K562 (cell line): ENCODE data around the gene RNF32. TPM values are rescaled to one million over a fixed set of nuclear protein-coding genes. Genes with fewer than 3 reads are reported as not detected.

Experiments used
- CEBPB ChIP-seq: fragments of 450-650 bp; IDR thresholded peaks from 2 replicates; pipeline ENCODE4 v1.6.1; 2016; ENCODE audit warnings: missing genetic modification characterization, missing compliant biosample characterization
- COPS2 ChIP-seq: fragments of 450-650 bp; conservative IDR thresholded peaks from 2 replicates; pipeline ENCODE4 v1.6.1; 2016; ENCODE audit warnings: mild to moderate bottlenecking, moderate library complexity
- CSDE1 ChIP-seq, 2 experiments: fragments of 450-650 bp; IDR thresholded peaks; 2 replicates each; pipeline ENCODE4 v1.6.1; 2016; ENCODE audit warnings: mild to moderate bottlenecking in 1 of 2
- EGR1 ChIP-seq: fragments of 450-650 bp; conservative IDR thresholded peaks from 2 replicates; pipeline ENCODE4 v1.6.1; 2017; ENCODE audit warnings: mild to moderate bottlenecking
- ELK1 ChIP-seq: sonication (generic); formaldehyde crosslinking; IDR thresholded peaks from 2 replicates; pipeline ENCODE4 v1.8.1; 2022; ENCODE audit warnings: missing genetic modification reagents
- HDGF ChIP-seq: fragments of 450-650 bp; IDR thresholded peaks from 2 replicates; pipeline ENCODE4 v1.6.1; 2016
- ILF3 ChIP-seq: fragments of 450-650 bp; IDR thresholded peaks from 2 replicates; pipeline ENCODE4 v1.6.1; 2018; ENCODE audit warnings: antibody characterized with exemption, mild to moderate bottlenecking, moderate library complexity, borderline replicate concordance
- MAFG ChIP-seq: fragments of 450-650 bp; conservative IDR thresholded peaks from 2 replicates; pipeline ENCODE4 v1.6.1; 2016; ENCODE audit warnings: missing genetic modification characterization, missing compliant biosample characterization
- NR1H2 ChIP-seq: sonication (generic); formaldehyde crosslinking; IDR thresholded peaks from 2 replicates; pipeline ENCODE4 v1.4.0; 2020; ENCODE audit warnings: mild to moderate bottlenecking, missing genetic modification reagents
- NUFIP1 ChIP-seq: fragments of 450-650 bp; IDR thresholded peaks from 2 replicates; pipeline ENCODE4 v1.6.1; 2018; ENCODE audit not compliant: partially characterized antibody
- OTX1 ChIP-seq: fragments of 450-650 bp; formaldehyde crosslinking; IDR thresholded peaks from 2 replicates; pipeline ENCODE4 v1.4.0; 2022; ENCODE audit warnings: mild to moderate bottlenecking
- RNF2 ChIP-seq: sonication (generic); IDR thresholded peaks from 2 replicates; pipeline ENCODE4 v1.6.1; 2016
- SIN3B ChIP-seq: fragments of 450-650 bp; IDR thresholded peaks from 2 replicates; pipeline ENCODE4 v1.6.1; 2017; ENCODE audit warnings: low read depth, mild to moderate bottlenecking, moderate library complexity
- SNIP1 ChIP-seq: fragments of 450-650 bp; IDR thresholded peaks from 2 replicates; pipeline ENCODE4 v1.7.1; 2017; ENCODE audit warnings: low read depth, mild to moderate bottlenecking
- SRF ChIP-seq, 2 experiments: fragments of 250-450, 450-650 bp in 1 of 2; sonication (Bioruptor Pico) in 1 of 2; sonication (generic) in 1 of 2; formaldehyde crosslinking; IDR thresholded peaks; 2 replicates each; pipeline versions ENCODE4 v1.5.0 to v1.5.1; 2020 to 2022; ENCODE audit warnings: mild to moderate bottlenecking in 1 of 2, missing genetic modification reagents in 1 of 2
- SUPT5H ChIP-seq: fragments of 450-650 bp; IDR thresholded peaks from 2 replicates; pipeline ENCODE4 v1.6.1; 2016
- TCF7 ChIP-seq: sonication (generic); IDR thresholded peaks from 2 replicates; pipeline ENCODE4 v1.6.1; 2016; ENCODE audit warnings: antibody characterized with exemption, borderline replicate concordance
- ZC3H4 ChIP-seq: sonication (generic); formaldehyde crosslinking; IDR thresholded peaks from 2 replicates; pipeline ENCODE4 v1.9.0; 2021; ENCODE audit warnings: missing genetic modification reagents, borderline replicate concordance
- ZNF134 ChIP-seq: fragments of 250-450 bp; sonication (Bioruptor Pico); conservative IDR thresholded peaks from 2 replicates; pipeline ENCODE4 v1.4.0; 2020
- ZNF212 ChIP-seq: fragments of 450-650 bp; formaldehyde crosslinking; IDR thresholded peaks from 2 replicates; pipeline ENCODE4 v1.4.0; 2020; ENCODE audit warnings: mild to moderate bottlenecking
- ZNF76 ChIP-seq: fragments of 250-450 bp; sonication (Bioruptor Pico); IDR thresholded peaks from 2 replicates; pipeline ENCODE4 v1.4.0; 2020; ENCODE audit warnings: mild to moderate bottlenecking, moderate library complexity, borderline replicate concordance
- polyA plus RNA-seq, 8 experiments: library from polyadenylated mRNA; depleted of rRNA in 4 of 8; stranded (reverse) in 5 of 8; unstranded in 3 of 8; fragments of >200 nt; fragmentation: Nextera tagmentation in 2 of 8; fragmentation: Illumina TruSeq in 1 of 8; extraction: Ambion mirVana in 2 of 8; extraction: Trizol in 1 of 8; gene quantifications; 2 replicates each; pipeline versions ENCODE4 v1.2.1 to v1.2.3, GENCODE V29; 2011 to 2014; ENCODE audit warnings: inconsistent platforms in 1 of 8, missing spikeins in 1 of 8
- total RNA-seq, 7 experiments: library from RNA; depleted of rRNA in 6 of 7; stranded (reverse); fragments of >200 nt in 6 of 7; fragmentation: Illumina TruSeq in 2 of 7; extraction: Trizol in 2 of 7; gene quantifications; 2 replicates each; pipeline versions ENCODE4 v1.2.1 to v1.2.3, GENCODE V29; 2011 to 2021; ENCODE audit warnings: low replicate concordance in 1 of 7
- TF ChIP-seq, protein P1 (sequence below): fragments of 250-450 bp; sonication (Bioruptor Pico); IDR thresholded peaks from 2 replicates; pipeline ENCODE4 v1.4.0; 2020
- TF ChIP-seq, protein P2 (sequence below): sonication (generic); formaldehyde crosslinking; IDR thresholded peaks from 2 replicates; pipeline ENCODE4 v1.8.0; 2022; ENCODE audit warnings: mild to moderate bottlenecking, missing genetic modification reagents

Gene RNF32
- total and polyA plus RNA-seq, 9 of the 15 experiments (the other 6 are each of a cell fraction or from before 2014, with no cell fraction given) = 2.6 to 7.0 (median 4.6) TPM

- TF ChIP-seq, protein P1, sequence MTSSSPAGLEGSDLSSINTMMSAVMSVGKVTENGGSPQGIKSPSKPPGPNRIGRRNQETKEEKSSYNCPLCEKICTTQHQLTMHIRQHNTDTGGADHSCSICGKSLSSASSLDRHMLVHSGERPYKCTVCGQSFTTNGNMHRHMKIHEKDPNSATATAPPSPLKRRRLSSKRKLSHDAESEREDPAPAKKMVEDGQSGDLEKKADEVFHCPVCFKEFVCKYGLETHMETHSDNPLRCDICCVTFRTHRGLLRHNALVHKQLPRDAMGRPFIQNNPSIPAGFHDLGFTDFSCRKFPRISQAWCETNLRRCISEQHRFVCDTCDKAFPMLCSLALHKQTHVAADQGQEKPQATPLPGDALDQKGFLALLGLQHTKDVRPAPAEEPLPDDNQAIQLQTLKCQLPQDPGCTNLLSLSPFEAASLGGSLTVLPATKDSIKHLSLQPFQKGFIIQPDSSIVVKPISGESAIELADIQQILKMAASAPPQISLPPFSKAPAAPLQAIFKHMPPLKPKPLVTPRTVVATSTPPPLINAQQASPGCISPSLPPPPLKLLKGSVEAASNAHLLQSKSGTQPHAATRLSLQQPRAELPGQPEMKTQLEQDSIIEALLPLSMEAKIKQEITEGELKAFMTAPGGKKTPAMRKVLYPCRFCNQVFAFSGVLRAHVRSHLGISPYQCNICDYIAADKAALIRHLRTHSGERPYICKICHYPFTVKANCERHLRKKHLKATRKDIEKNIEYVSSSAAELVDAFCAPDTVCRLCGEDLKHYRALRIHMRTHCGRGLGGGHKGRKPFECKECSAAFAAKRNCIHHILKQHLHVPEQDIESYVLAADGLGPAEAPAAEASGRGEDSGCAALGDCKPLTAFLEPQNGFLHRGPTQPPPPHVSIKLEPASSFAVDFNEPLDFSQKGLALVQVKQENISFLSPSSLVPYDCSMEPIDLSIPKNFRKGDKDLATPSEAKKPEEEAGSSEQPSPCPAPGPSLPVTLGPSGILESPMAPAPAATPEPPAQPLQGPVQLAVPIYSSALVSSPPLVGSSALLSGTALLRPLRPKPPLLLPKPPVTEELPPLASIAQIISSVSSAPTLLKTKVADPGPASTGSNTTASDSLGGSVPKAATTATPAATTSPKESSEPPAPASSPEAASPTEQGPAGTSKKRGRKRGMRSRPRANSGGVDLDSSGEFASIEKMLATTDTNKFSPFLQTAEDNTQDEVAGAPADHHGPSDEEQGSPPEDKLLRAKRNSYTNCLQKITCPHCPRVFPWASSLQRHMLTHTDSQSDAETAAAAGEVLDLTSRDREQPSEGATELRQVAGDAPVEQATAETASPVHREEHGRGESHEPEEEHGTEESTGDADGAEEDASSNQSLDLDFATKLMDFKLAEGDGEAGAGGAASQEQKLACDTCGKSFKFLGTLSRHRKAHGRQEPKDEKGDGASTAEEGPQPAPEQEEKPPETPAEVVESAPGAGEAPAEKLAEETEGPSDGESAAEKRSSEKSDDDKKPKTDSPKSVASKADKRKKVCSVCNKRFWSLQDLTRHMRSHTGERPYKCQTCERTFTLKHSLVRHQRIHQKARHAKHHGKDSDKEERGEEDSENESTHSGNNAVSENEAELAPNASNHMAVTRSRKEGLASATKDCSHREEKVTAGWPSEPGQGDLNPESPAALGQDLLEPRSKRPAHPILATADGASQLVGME (CRISPR knock-in tag) = no peak
- no peak for TF ChIP-seq TCF7
- TF ChIP-seq OTX1 (CRISPR knock-in tag) = no peak
- no peak for TF ChIP-seq EGR1
- no peak for TF ChIP-seq ZNF76 (CRISPR knock-in tag)
- TF ChIP-seq HDGF = no peak
- TF ChIP-seq NUFIP1 = no peak
- TF ChIP-seq MAFG (tag) = no peak
- TF ChIP-seq RNF2 = no peak
- TF ChIP-seq ILF3 = no peak
- no peak; a peak in 1 of 4 replicates for TF ChIP-seq SRF (CRISPR knock-in tag; IDR thresholded peaks at IDR 0.05)
- TF ChIP-seq ELK1 (CRISPR knock-in tag) = no peak
- no peak for TF ChIP-seq SNIP1
- TF ChIP-seq COPS2 = no peak
- no peak for TF ChIP-seq CSDE1 (IDR thresholded peaks at IDR 0.05)
- TF ChIP-seq SUPT5H = no peak; the same call in 1 of the 2 replicates
- no peak; the same call in 1 of the 2 replicates for TF ChIP-seq SIN3B
- TF ChIP-seq, protein P2, sequence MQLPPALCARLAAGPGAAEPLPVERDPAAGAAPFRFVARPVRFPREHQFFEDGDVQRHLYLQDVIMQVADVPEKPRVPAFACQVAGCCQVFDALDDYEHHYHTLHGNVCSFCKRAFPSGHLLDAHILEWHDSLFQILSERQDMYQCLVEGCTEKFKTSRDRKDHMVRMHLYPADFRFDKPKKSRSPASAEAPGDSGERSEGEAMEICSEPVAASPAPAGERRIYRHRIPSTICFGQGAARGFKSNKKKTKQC (CRISPR knock-in tag) = no peak; the same call in 1 of the 2 replicates
- TF ChIP-seq CEBPB (tag) = no peak
- TF ChIP-seq ZC3H4 (CRISPR knock-in tag) = no peak
- no peak for TF ChIP-seq NR1H2 (CRISPR knock-in tag)
- TF ChIP-seq ZNF134 = no peak
- TF ChIP-seq ZNF212 = no peak
These were observed 443 bp downstream of the RNF32 start (continued) for GRCh38 chr7:156640949-156641485.
